Endothelial cell (in vitro differentiated cells): ENCODE results near the gene RPS28. TPM values are rescaled to one million over a fixed set of nuclear protein-coding genes. Genes with fewer than 3 reads are reported as not detected.

Experiments used
- DNase-seq: peaks from one replicate; pipeline ENCODE4 v3.0.0; 2021; ENCODE audit warnings: low spot score
- H3K27ac Mint-ChIP-seq: one replicate; pipeline ENCODE4 v1.8.0; 2021; ENCODE audit warnings: mixed read lengths, inconsistent platforms; ENCODE audit not compliant: unreplicated experiment
- H3K27me3 Mint-ChIP-seq: one replicate; pipeline ENCODE4 v1.8.0; 2021; ENCODE audit warnings: mild to moderate bottlenecking, moderate library complexity, mixed read lengths, inconsistent platforms; ENCODE audit not compliant: unreplicated experiment
- H3K36me3 Mint-ChIP-seq: one replicate; pipeline ENCODE4 v1.8.0; 2021; ENCODE audit warnings: mild to moderate bottlenecking, low read depth, mixed read lengths, inconsistent platforms; ENCODE audit not compliant: unreplicated experiment
- H3K4me1 Mint-ChIP-seq: one replicate; pipeline ENCODE4 v1.8.0; 2021; ENCODE audit warnings: mild to moderate bottlenecking, mixed read lengths, inconsistent platforms; ENCODE audit not compliant: unreplicated experiment
- H3K4me3 Mint-ChIP-seq: one replicate; pipeline ENCODE4 v1.8.0; 2021; ENCODE audit warnings: mild to moderate bottlenecking, mixed read lengths, inconsistent platforms; ENCODE audit not compliant: unreplicated experiment
- H3K9me3 Mint-ChIP-seq: one replicate; pipeline ENCODE4 v1.8.0; 2021; ENCODE audit warnings: mixed read lengths, inconsistent platforms; ENCODE audit not compliant: unreplicated experiment
- CTCF ChIP-seq: fragments of 200-600 bp; sonication (generic); IDR thresholded peaks from one replicate; pipeline ENCODE4 v1.5.0; 2021; ENCODE audit warnings: antibody characterized with exemption; ENCODE audit not compliant: unreplicated experiment
- total RNA-seq: library from RNA; stranded (reverse); fragmentation: NEBNext Ultra II Directional; extraction: Animal tissue kit (Norgen Biotek cat#: 25700); gene quantifications from one replicate; pipeline ENCODE4 v1.2.1, GENCODE V29; 2021; ENCODE audit not compliant: unreplicated experiment

The RPS28 gene
- total RNA-seq, 1 donor from 2014 or later = 1,732 TPM

- no peak for DNase-seq
- Mint-ChIP-seq H3K36me3 (peaks cover 8% of the 10 kb centered on the region), H3K4me1 (peaks cover 12% of the 10 kb centered on the region), H3K27me3 (peaks cover 4% of the 10 kb centered on the region), H3K4me3 (no peak overlapping the region), H3K27ac (no peak overlapping the region), H3K9me3 (no peaks in the 10 kb centered on the region)
- TF ChIP-seq CTCF = no peak
Observed at GRCh38 chr19:8360196-8360595, 38.9 kb downstream of the RPS28 start.

- no peaks in the 10 kb centered on the region for H3K9me3 Mint-ChIP-seq
- peaks cover 4% of the 10 kb centered on the region for H3K27me3 Mint-ChIP-seq
- peaks cover 4% of the 10 kb centered on the region for H3K36me3 Mint-ChIP-seq
- DNase-seq = no peak
- no peak overlapping the region for H3K27ac Mint-ChIP-seq
- H3K4me1 Mint-ChIP-seq = peaks cover 17% of the 10 kb centered on the region
- no peak overlapping the region for H3K4me3 Mint-ChIP-seq
- no peak for TF ChIP-seq CTCF
Observed at GRCh38 chr19:8361921-8362793, 40.9 kb downstream of the RPS28 start.

- no peaks in the 10 kb centered on the region for H3K9me3 Mint-ChIP-seq
- peaks cover 4% of the 10 kb centered on the region for H3K36me3 Mint-ChIP-seq
- H3K27ac Mint-ChIP-seq = no peak within 1 kb of the TSS
- TF ChIP-seq CTCF = no peak
- peaks cover 10% of the 10 kb centered on the region for H3K27me3 Mint-ChIP-seq
- peak; percentile 60 for DNase-seq
- peak within 1 kb of the TSS; percentile 85 for H3K4me3 Mint-ChIP-seq
- peaks cover 24% of the 10 kb centered on the region for H3K4me1 Mint-ChIP-seq
Observed at GRCh38 chr19:8363803-8364771, 42.8 kb downstream of the RPS28 start, which contains the start of gene ANGPTL4. Gene ANGPTL4, plus strand, starts transcription at chr19:8364155. Its CDS starts 167 bp downstream, at chr19:8364322.

- Mint-ChIP-seq H3K4me1 (peaks cover 27% of the 10 kb centered on the region), H3K9me3 (no peaks in the 10 kb centered on the region), H3K4me3 (no peak overlapping the region), H3K27ac (no peak overlapping the region), H3K27me3 (peaks cover 9% of the 10 kb centered on the region), H3K36me3 (peaks cover 4% of the 10 kb centered on the region)
- no peak for DNase-seq
- no peak for TF ChIP-seq CTCF
Observed at GRCh38 chr19:8366121-8366581, 44.9 kb downstream of the RPS28 start.
